HCT116 (cell line): ENCODE results near the gene ATG2B.

Source experiments
- CEBPB ChIP-seq: IDR thresholded peaks from 2 replicates; pipeline ENCODE4 v1.6.1; 2012; ENCODE audit warnings: low read depth
- POLR2A ChIP-seq: IDR thresholded peaks from 2 replicates; pipeline ENCODE4 v1.7.0; 2011; ENCODE audit warnings: borderline replicate concordance; ENCODE audit not compliant: insufficient read depth, insufficient read length; ENCODE audit errors: extremely low read depth
- YY1 ChIP-seq: IDR thresholded peaks from 2 replicates; pipeline ENCODE4 v1.6.1; 2011; ENCODE audit warnings: low read length, low read depth, moderate library complexity, mild to moderate bottlenecking; ENCODE audit not compliant: insufficient replicate concordance; ENCODE audit errors: extremely low read depth
- TF ChIP-seq, protein P1 (sequence below), 3 experiments: fragments of 200-600 bp in 1 of 3; sonication (generic) in 1 of 3; IDR thresholded peaks in 2 of 3; conservative IDR thresholded peaks in 1 of 3; 2 replicates each; pipeline ENCODE4 v1.5.1; 2012 to 2017; ENCODE audit warnings: low read depth in 2 of 3, low read length in 2 of 3, antibody characterized with exemption in 1 of 3, borderline replicate concordance in 1 of 3, control low read depth in 1 of 3, mild to moderate bottlenecking in 1 of 3, mixed read lengths in 1 of 3, mixed run types in 1 of 3, moderate library complexity in 1 of 3; ENCODE audit not compliant: insufficient read depth in 1 of 3
- TF ChIP-seq, protein P2 (sequence below): IDR thresholded peaks from 2 replicates; pipeline ENCODE4 v1.6.1; 2012; ENCODE audit warnings: low read depth

DNA sequence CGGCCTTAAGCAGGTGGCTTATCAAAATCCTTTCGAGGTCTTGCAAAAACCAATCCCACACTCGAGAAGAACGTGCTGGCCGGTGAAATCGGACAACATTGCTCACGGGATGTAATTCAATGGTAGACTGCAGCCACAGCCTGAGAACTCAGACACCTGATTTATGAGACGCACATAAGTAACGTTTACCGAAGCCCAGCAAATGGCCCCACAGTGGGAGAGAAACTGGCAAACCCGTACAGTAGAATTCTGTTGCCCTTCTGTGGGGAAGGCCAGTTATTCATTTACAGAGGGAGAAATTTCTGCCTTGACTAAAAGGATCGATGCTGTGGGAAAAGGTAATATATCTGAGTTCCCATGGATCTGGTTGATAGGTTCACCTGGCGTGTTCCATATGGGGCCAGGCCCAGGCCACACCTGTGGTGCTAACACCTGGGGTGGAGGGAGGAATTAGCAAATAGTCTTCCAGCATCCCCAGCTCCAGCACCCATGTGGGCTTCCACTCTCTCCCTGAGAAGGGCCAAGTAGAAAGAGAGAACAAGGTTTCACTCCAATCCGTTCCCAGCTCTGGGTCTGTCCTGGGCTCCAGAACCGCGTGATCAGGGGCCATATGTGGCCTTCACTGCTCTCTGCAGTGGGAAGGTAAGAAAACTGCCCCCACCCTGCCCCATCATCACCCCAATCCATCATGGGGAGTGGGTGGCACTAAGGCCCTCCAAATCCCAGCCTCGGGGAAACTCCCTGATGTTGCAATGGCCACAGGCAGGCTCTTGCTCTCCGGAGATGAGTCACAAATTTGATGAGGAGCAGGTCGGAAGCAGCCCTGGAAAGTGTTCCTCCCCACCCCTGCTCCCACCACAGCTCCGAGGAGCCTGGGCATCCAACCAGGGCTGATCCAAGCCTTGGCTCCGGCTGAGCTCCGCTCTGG, 94.4 kb downstream of the ATG2B start:
- TF ChIP-seq YY1 (no peak), CEBPB (peak; percentile 53), POLR2A (no peak)
- TF ChIP-seq, protein P1, sequence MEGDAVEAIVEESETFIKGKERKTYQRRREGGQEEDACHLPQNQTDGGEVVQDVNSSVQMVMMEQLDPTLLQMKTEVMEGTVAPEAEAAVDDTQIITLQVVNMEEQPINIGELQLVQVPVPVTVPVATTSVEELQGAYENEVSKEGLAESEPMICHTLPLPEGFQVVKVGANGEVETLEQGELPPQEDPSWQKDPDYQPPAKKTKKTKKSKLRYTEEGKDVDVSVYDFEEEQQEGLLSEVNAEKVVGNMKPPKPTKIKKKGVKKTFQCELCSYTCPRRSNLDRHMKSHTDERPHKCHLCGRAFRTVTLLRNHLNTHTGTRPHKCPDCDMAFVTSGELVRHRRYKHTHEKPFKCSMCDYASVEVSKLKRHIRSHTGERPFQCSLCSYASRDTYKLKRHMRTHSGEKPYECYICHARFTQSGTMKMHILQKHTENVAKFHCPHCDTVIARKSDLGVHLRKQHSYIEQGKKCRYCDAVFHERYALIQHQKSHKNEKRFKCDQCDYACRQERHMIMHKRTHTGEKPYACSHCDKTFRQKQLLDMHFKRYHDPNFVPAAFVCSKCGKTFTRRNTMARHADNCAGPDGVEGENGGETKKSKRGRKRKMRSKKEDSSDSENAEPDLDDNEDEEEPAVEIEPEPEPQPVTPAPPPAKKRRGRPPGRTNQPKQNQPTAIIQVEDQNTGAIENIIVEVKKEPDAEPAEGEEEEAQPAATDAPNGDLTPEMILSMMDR (IDR thresholded peaks at IDR 0.05 in 2 of 3, conservative IDR thresholded peaks at IDR 0.05 in 1 of 3; ENCODE audit: borderline replicate concordance in 1 of 3, insufficient read depth in 1 of 3, low read depth in 2 of 3, low read length in 2 of 3): no peak
- TF ChIP-seq, protein P2, sequence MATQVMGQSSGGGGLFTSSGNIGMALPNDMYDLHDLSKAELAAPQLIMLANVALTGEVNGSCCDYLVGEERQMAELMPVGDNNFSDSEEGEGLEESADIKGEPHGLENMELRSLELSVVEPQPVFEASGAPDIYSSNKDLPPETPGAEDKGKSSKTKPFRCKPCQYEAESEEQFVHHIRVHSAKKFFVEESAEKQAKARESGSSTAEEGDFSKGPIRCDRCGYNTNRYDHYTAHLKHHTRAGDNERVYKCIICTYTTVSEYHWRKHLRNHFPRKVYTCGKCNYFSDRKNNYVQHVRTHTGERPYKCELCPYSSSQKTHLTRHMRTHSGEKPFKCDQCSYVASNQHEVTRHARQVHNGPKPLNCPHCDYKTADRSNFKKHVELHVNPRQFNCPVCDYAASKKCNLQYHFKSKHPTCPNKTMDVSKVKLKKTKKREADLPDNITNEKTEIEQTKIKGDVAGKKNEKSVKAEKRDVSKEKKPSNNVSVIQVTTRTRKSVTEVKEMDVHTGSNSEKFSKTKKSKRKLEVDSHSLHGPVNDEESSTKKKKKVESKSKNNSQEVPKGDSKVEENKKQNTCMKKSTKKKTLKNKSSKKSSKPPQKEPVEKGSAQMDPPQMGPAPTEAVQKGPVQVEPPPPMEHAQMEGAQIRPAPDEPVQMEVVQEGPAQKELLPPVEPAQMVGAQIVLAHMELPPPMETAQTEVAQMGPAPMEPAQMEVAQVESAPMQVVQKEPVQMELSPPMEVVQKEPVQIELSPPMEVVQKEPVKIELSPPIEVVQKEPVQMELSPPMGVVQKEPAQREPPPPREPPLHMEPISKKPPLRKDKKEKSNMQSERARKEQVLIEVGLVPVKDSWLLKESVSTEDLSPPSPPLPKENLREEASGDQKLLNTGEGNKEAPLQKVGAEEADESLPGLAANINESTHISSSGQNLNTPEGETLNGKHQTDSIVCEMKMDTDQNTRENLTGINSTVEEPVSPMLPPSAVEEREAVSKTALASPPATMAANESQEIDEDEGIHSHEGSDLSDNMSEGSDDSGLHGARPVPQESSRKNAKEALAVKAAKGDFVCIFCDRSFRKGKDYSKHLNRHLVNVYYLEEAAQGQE: no peak
